NCI-H2081 treated with DMSO at 0.1 percent for 48 hours (cell line): ENCODE data around the gene MYH10.

ENCODE experiments used
- DNase-seq: peaks from one replicate; lab custom pipeline; 2025; lab: John Stamatoyannopoulos, UW

The MYH10 gene

GRCh38 chr17:8473451-8474192 is 156.9 kb downstream of the MYH10 start:
- no peak for DNase-seq

GRCh38 chr17:8472663-8473062 is 157.9 kb downstream of the MYH10 start:
- DNase-seq = no peak

- no peak for DNase-seq
These were observed 160.0 kb downstream of the MYH10 start for GRCh38 chr17:8470447-8471047.

GRCh38 chr17:8469964-8470363 is 160.6 kb downstream of the MYH10 start:
- no peak for DNase-seq

- no peak for DNase-seq
These were observed 161.5 kb downstream of the MYH10 start for GRCh38 chr17:8468980-8469379.

- DNase-seq = no peak
These were observed 162.4 kb downstream of the MYH10 start for GRCh38 chr17:8468127-8468526.

- no peak for DNase-seq
These were observed 163.0 kb downstream of the MYH10 start for GRCh38 chr17:8467527-8467926.

GRCh38 chr17:8466873-8467272 is 163.7 kb downstream of the MYH10 start:
- no peak for DNase-seq

GRCh38 chr17:8466456-8466855 is 164.1 kb downstream of the MYH10 start:
- DNase-seq = no peak

GRCh38 chr17:8465759-8466158 is 164.8 kb downstream of the MYH10 start:
- no peak for DNase-seq

- no peak for DNase-seq
These were observed 165.2 kb downstream of the MYH10 start for GRCh38 chr17:8465356-8465755.

- DNase-seq = no peak
These were observed 165.6 kb downstream of the MYH10 start for GRCh38 chr17:8464941-8465340.

GRCh38 chr17:8463099-8463498 is 167.4 kb downstream of the MYH10 start:
- no peak for DNase-seq

GRCh38 chr17:8462564-8462963 is 168.0 kb downstream of the MYH10 start:
- DNase-seq = no peak

GRCh38 chr17:8459831-8460230 is 170.7 kb downstream of the MYH10 start:
- DNase-seq = no peak

- DNase-seq = no peak
These were observed 171.4 kb downstream of the MYH10 start for GRCh38 chr17:8459107-8459506.

- no peak for DNase-seq
These were observed 172.4 kb downstream of the MYH10 start for GRCh38 chr17:8458128-8458527.

GRCh38 chr17:8455665-8456209 is 174.8 kb downstream of the MYH10 start:
- DNase-seq = no peak

- DNase-seq = no peak
These were observed 177.2 kb downstream of the MYH10 start for GRCh38 chr17:8453326-8453725.

GRCh38 chr17:8451933-8452614 is 178.5 kb downstream of the MYH10 start:
- no peak for DNase-seq

GRCh38 chr17:8448310-8448709 is 182.2 kb downstream of the MYH10 start:
- DNase-seq = no peak

- no peak for DNase-seq
These were observed 182.7 kb downstream of the MYH10 start for GRCh38 chr17:8447799-8448198.

GRCh38 chr17:8445536-8445935 is 185.0 kb downstream of the MYH10 start:
- DNase-seq = no peak
